Muscle layer of colon (tissue), 2 donors: ENCODE measurements around the gene SLC12A7.
"Not testable (repeated sequence)": the region's sequence is repeated elsewhere in the genome, so short reads cannot be mapped to it uniquely, and the experiment has no call there.

Source experiments
- H3K27ac ChIP-seq: one replicate; pipeline ENCODE4 v1.7.0; 2013; ENCODE audit warnings: low read depth, mild to moderate bottlenecking, low read length, moderate library complexity
- H3K27me3 ChIP-seq, 2 donors: one replicate each; pipeline ENCODE4 v1.7.0; 2013; ENCODE audit warnings: low read length in 2 of 2, mild to moderate bottlenecking in 2 of 2; ENCODE audit not compliant: insufficient read depth in 2 of 2, control insufficient read depth in 1 of 2
- H3K36me3 ChIP-seq: one replicate; pipeline ENCODE4 v1.7.0; 2013; ENCODE audit warnings: mild to moderate bottlenecking, low read length; ENCODE audit not compliant: insufficient read depth
- H3K4me1 ChIP-seq: one replicate; pipeline ENCODE4 v1.7.0; 2013; ENCODE audit warnings: mild to moderate bottlenecking, low read length; ENCODE audit not compliant: insufficient read depth
- H3K4me3 ChIP-seq, 2 donors: one replicate each; pipeline ENCODE4 v1.7.0; 2013; ENCODE audit warnings: low read length in 2 of 2, low read depth in 1 of 2, mild to moderate bottlenecking in 1 of 2, moderate library complexity in 1 of 2
- H3K9ac ChIP-seq: one replicate; pipeline ENCODE4 v1.7.0; 2013; ENCODE audit warnings: low read length
- H3K9me3 ChIP-seq: one replicate; pipeline ENCODE4 v1.7.0; 2013; ENCODE audit warnings: mild to moderate bottlenecking, low read length
- donor health status: abdominal sarcoma.
- donor health status: Adenocarcinoma of cecum.

Gene SLC12A7

DNA sequence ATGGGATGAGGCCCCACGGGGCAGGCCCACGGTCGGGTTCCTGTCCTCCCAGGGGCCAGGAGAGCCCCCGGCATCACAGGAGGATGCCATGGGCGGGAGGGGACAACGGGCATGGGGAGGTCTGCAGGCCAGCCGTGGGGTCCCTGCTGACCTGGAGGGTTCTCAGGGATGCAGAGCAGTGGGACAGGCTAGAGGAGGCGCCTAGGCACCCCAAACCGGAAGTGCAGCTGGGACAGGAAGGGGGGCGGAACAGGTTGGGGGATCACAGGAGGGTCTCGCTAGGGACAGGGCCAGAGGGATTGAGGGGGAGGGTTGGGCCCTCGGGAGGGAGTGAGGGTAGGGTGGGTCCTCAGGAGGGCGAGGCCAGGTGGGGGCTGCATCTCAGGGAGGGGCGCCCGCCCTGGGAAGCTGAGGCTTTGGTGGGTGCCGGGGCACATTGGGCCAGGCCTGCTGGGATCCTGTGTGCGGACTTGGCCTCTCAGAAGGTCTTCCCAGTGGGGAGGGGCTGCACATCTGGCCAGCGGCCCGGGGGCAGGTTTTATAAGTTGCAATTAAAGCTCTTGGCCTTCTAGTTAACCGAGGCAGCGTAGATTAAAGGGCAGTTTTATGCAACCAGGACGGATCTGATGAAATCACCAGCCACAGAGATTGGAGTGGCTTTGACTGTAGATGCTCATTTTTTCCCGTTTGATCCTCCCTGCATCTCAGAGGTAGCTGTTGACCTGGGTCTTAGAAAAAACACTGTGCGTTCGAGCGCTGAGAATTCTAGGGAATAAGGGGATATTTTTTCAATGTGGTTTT is 83.2 kb downstream of the SLC12A7 start:
- H3K4me3 ChIP-seq = no peak overlapping the region
- H3K9ac ChIP-seq = no peak overlapping the region
- no peaks in the 10 kb centered on the region for H3K9me3 ChIP-seq
- no peak overlapping the region for H3K27ac ChIP-seq
- H3K27me3 ChIP-seq = peaks cover 0 to 4% of the 10 kb centered on the region in 2 donors
- no peaks in the 10 kb centered on the region for H3K36me3 ChIP-seq
- H3K4me1 ChIP-seq = no peaks in the 10 kb centered on the region

DNA sequence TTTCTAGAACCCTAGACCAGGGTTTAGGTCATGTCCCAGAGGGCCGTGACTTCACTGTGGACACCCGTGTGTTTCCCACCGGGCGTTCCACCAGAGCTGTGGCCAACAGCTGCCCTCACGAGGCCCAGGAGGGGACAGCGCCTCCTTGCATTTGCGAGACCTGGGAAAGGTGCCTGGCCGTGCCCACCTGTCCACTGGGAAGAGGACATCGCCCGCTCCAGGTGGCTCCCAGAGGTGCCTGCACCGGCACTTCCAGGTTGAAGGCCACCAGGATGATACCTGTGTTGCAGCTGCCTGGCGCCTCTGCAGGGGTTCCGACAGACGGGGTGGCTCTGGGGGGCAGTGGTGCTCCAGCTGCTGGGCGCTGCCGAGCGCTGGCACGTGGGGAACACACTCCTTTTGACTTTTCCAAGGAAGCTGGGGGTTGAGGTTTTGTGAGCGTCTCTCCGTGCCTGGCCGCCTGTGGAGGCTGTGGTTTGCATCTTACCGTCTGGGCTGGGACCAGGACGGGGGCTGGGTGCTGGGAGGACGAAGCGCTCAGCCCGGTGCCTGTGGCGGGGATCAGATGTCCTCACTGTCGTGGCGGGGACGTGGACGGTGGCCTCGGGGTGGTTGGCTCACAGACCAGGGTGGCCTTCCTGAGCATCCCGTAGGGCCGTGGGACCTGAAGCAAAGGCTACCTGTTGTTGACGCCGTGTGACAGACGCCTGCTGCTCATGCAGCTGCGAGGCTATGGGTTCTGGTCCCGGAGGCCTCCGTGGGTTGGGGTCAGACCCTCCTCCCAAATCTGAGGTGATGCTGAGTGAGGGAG is 84.0 kb downstream of the SLC12A7 start:
- no peak overlapping the region for H3K9ac ChIP-seq
- H3K4me1 ChIP-seq = no peaks in the 10 kb centered on the region
- no peaks in the 10 kb centered on the region for H3K9me3 ChIP-seq
- H3K36me3 ChIP-seq = no peaks in the 10 kb centered on the region
- H3K27ac ChIP-seq = no peak overlapping the region
- H3K27me3 ChIP-seq = peaks cover 0 to 4% of the 10 kb centered on the region in 2 donors
- no peak overlapping the region for H3K4me3 ChIP-seq

DNA sequence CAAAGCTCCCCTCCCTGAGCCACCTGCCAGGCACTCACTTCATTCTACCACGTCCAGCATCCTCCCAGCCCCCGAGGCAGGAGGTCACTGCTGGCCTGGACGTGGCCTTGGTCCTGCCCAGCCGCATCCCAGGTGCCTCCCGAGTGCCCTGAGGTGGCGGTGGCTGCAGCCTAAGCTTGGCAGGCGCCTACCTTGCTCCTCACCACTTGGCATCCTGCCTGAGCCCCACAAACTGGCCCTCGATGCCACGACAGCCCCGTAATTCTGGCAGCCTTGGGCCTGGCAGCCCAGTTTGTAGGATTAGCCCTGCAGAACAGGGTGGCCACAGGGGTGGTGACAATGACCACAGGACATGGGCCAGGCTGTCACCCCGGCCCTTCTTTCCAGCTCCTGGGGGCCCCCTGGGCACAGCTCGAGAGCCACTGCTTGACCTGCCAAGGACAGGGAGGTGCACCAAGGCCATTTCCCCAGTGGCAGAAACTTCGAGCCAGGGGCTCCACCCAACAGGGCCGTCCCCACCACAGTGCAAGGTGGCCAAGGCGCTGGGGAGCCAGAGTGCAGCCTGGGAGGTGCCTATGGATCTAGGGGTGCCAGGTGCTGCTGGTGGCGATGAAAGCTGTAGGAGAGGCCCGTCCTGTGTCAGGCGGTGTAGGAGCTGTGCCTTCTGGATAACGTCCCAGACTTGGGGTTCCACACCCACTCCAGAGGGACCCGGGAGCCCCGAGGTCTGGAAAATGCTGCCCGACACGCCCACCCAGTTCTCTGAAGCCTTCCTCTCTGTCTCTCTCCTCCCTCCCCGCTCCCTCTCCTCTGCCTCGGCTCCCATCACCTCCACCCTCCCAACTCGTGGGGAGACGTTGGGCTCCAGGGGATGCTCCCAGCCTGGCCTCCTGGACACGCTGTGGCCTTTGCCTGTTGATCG is 84.9 kb downstream of the SLC12A7 start:
- Histone ChIP-seq H3K27ac (no peak overlapping the region), H3K27me3 (peaks cover 0 to 4% of the 10 kb centered on the region in 2 donors), H3K9ac (no peak overlapping the region), H3K36me3 (no peaks in the 10 kb centered on the region), H3K9me3 (no peaks in the 10 kb centered on the region), H3K4me1 (no peaks in the 10 kb centered on the region), H3K4me3 (no peak overlapping the region)

DNA sequence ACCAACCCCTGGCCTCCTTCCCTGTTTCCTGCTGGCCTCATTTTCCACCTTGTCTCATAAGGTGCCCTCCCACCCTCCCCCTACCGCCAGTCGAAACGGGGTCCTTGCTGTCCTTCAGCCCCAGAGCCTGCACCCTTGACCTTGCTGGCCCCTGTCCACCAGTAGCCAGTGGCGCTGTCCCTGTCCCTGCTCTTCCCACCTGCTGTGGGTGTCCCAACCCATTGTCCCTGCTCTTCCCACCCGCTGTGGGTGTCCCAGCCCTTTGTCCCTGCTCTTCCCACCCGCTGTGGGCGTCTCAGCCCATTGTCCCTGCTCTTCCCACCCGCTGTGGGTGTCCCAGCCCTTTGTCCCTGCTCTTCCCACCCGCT is 89.9 kb downstream of the SLC12A7 start:
- not testable (repeated sequence) for H3K9me3 ChIP-seq, H3K27me3 ChIP-seq, H3K36me3 ChIP-seq, H3K9ac ChIP-seq, H3K4me3 ChIP-seq, H3K4me1 ChIP-seq, H3K27ac ChIP-seq

DNA sequence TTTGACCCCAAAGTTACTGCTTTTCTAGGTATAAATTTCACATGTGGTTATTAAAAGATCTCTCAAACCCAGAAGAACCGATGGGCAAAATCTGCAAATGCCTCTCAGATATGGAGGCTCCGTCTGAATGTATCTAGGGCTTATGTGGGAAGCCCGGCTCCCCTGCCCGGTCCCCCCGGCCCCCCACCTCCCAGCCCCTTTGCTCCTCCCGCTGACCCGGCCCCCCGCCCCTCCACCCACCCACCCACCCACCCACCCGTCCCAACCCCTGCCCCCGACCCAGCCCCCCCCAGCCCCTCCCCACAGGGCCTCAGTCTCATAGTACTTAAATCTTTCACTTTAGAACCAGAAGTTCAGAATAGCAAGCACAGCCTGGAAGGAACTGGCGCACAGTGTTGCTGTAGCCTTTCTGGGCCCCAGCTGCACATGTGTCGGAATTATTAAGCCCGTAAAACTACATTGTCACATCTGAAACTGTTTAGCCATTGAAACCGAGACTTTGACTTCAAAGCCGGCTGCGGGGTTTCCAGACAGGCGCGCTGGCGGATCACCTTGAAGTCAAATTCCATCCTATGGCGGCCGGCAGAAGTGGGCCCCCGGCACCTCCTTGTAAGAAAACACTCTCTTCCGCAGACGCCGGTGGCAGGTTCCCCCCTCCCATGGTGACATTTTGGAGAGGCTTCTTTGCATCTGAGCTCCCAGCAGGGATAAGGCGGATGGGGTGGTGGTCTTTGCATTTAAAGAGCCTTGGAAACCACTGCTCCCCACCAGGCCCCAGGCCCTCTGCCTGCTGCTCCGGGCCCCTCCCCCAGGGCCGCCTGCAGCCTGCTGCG is 90.5 kb downstream of the SLC12A7 start:
- H3K27me3 ChIP-seq = no peaks in the 10 kb centered on the region
- no peaks in the 10 kb centered on the region for H3K4me1 ChIP-seq
- no peak overlapping the region for H3K9ac ChIP-seq
- H3K27ac ChIP-seq = no peak overlapping the region
- H3K36me3 ChIP-seq = no peaks in the 10 kb centered on the region
- H3K4me3 ChIP-seq = no peak overlapping the region
- no peaks in the 10 kb centered on the region for H3K9me3 ChIP-seq

DNA sequence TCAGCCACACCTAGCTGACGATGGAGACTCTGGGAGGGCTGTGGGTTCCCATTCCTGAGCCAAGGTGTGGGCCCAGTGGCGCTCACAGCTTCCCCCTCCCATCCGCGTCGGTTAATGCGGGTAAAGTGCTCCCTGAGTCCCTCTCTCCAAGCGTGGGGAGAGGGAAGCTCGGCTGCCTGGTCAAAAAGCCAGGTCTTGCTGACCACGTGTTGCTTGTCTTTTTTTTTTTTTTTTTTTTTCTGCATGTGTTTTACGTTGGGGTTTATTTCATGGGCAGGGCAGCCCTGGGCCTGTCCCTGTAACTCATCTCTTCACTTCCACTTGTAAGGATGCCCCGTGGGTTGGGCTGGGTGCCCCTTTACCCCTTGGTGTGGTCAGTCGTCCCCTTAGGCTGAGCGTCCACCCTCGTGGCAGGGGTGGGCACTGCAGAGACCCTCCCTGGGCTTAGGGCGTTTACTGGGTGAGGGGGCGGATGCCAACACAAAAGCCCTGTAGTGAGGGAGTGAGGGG is 91.4 kb downstream of the SLC12A7 start:
- Histone ChIP-seq H3K9ac (no peak overlapping the region), H3K4me3 (no peak overlapping the region), H3K27me3 (no peaks in the 10 kb centered on the region), H3K27ac (no peak overlapping the region), H3K36me3 (no peaks in the 10 kb centered on the region), H3K4me1 (no peaks in the 10 kb centered on the region), H3K9me3 (no peaks in the 10 kb centered on the region)

DNA sequence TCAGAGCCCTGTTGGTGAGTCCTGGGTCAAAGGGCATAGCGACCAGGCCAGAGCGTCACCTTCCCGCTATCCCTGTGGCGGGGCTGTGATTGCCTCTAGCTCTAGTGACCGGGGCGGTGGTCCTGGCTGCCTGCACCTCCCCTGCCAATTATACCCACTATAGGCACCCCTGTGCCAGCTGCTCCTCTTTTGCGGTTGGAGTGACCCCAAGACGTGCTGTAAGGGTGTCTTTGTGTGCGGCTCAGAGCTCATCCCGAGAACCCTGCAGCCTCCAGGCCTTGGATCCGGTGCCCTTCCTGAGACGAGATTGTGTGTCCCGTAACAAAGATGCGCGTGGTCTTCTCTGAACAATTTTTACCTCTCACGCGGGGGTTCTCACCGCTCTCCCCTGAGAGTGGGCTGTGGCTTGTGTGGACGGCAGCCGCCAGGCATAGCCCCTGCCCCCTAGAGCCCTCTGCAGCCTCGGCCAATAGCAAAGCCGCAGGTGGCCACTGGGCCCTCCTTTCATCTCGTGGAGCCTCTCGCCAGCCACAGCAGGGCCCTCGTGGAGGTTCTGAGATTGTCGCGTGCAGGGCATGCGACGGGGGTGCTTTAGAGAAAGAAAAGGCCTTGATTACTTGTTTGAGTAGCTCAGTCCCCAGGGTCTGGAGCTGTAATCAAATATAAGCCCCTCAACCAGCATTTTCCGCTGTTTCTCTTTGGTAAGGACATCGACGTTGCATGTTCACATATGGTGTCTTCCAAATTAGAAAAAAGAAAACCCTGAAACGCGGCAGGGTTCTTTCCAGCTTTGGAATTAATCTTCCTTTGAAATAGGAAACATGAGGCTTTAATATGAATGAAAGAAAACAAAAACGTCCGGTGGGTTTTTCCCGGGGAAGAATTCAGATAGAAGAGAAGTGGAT is 92.6 kb downstream of the SLC12A7 start:
- no peaks in the 10 kb centered on the region for H3K27me3 ChIP-seq
- no peak overlapping the region for H3K9ac ChIP-seq
- H3K4me1 ChIP-seq = no peaks in the 10 kb centered on the region
- H3K9me3 ChIP-seq = no peaks in the 10 kb centered on the region
- no peak overlapping the region for H3K27ac ChIP-seq
- no peak overlapping the region for H3K4me3 ChIP-seq
- no peaks in the 10 kb centered on the region for H3K36me3 ChIP-seq

DNA sequence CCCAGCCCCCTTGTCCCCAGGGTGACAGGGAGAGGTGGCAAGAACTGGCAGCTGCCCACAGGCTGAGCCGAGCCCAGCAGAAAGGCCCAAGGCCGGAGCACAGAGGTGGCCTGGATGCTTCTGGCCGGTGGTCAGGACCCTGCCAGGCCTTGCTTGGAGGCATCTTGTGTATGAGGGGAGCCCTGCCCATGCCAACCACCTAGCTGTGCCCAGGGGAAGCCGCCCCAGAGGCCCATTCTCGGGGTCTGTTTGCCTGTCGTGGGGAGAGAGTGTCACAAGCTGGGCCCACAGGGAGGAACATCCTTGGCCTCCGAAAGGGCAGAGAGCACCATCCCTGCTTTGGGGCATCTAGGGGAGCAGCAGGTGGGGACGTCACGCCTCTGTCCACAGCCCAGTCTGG is 93.3 kb downstream of the SLC12A7 start:
- no peak overlapping the region for H3K4me3 ChIP-seq
- no peak overlapping the region for H3K27ac ChIP-seq
- no peaks in the 10 kb centered on the region for H3K27me3 ChIP-seq
- no peak overlapping the region for H3K9ac ChIP-seq
- H3K4me1 ChIP-seq = no peaks in the 10 kb centered on the region
- H3K9me3 ChIP-seq = no peaks in the 10 kb centered on the region
- no peaks in the 10 kb centered on the region for H3K36me3 ChIP-seq

DNA sequence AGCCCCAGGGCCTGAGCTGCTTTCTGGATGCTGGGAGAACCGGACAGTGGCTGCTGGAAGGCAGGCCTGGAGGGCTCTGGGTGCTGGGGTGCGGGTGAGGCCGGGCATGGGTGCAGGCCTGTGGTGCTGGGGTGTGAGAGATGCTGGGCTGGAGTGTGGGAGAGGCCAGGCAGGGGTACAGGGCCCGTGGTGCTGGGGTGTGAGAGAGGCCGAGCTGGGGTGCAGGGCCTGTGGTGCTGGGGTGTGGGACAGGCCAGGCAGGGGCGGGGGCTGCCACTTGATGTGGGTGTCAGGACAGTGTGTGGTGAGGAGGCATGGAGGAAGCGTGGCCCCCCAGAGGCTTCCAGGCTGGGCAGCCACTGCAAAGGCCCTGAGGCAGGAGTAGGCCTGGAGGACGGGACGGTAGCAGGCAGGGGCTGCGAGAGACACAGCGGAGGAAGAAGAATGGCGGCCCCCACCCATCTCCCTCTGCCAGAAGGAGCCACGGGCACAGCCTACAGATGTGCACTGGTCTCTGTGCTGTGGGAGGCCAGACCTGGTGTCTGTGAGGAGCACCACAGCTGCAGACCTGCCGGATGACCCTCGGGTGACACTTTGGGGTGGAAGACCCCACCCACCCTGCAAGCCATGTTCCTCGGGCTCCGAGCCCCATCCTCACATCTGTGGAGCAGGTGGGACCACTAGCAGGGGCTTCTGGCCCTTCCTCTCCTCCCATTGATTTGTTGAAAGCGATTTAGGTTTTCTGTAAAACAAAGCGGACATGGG is 94.0 kb downstream of the SLC12A7 start:
- H3K9ac ChIP-seq = no peak overlapping the region

More for the DNA sequence above, 94.0 kb downstream of the SLC12A7 start:
- no peak overlapping the region for H3K4me3 ChIP-seq
- H3K27ac ChIP-seq = no peak overlapping the region
- H3K27me3 ChIP-seq = no peaks in the 10 kb centered on the region
- H3K9me3 ChIP-seq = no peaks in the 10 kb centered on the region
- H3K4me1 ChIP-seq = no peaks in the 10 kb centered on the region
- no peaks in the 10 kb centered on the region for H3K36me3 ChIP-seq
